Mammary epithelial cell (primary cell): ENCODE data around the gene BICD1.

Experiments
- EZH2 ChIP-seq: IDR thresholded peaks from 2 replicates; pipeline ENCODE4 v1.6.1; 2012; ENCODE audit warnings: low read length, inconsistent platforms, borderline replicate concordance
- TF ChIP-seq, protein P1 (sequence below), 2 donors: IDR thresholded peaks in 1 of 2; conservative IDR thresholded peaks in 1 of 2; 2 replicates each; pipeline ENCODE4 v1.5.1; 2011 to 2012; ENCODE audit warnings: inconsistent platforms in 2 of 2, low read length in 2 of 2, mild to moderate bottlenecking in 2 of 2, control low read depth in 1 of 2, low read depth in 1 of 2; ENCODE audit not compliant: insufficient read depth in 1 of 2; ENCODE audit errors: extremely low read depth in 1 of 2

DNA sequence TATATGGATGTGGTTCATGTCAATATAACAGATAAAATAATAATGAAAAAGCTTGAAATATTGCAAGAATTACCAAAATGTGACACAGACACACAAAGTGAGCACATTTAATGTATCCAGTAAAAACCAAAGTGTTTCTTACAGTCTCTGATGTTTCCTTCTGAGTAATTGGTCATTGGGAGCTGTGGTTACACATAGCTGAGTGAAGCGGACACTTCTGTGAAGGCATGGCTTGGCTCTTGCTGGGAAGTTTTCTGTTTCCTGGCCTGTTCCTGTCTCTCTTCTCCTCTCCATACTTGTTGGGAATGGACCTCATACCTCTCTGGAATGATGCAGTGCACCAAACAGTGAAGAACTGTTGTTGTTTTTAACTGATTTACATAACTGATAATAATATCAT lies 117.3 kb downstream of the BICD1 start:
- TF ChIP-seq, protein P1, sequence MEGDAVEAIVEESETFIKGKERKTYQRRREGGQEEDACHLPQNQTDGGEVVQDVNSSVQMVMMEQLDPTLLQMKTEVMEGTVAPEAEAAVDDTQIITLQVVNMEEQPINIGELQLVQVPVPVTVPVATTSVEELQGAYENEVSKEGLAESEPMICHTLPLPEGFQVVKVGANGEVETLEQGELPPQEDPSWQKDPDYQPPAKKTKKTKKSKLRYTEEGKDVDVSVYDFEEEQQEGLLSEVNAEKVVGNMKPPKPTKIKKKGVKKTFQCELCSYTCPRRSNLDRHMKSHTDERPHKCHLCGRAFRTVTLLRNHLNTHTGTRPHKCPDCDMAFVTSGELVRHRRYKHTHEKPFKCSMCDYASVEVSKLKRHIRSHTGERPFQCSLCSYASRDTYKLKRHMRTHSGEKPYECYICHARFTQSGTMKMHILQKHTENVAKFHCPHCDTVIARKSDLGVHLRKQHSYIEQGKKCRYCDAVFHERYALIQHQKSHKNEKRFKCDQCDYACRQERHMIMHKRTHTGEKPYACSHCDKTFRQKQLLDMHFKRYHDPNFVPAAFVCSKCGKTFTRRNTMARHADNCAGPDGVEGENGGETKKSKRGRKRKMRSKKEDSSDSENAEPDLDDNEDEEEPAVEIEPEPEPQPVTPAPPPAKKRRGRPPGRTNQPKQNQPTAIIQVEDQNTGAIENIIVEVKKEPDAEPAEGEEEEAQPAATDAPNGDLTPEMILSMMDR (conservative IDR thresholded peaks at IDR 0.05 in 1 of 2, IDR thresholded peaks at IDR 0.05 in 1 of 2; ENCODE audit: extremely low read depth in 1 of 2, insufficient read depth in 1 of 2, low read depth in 1 of 2, low read length in 2 of 2) = no peak
- no peak for TF ChIP-seq EZH2
